Activated T-cell treated with anti-CD3 and anti-CD28 coated beads, Interleukin-2, amount 50 U/mL, for 4 hours (primary cell): Measurements from ENCODE around the gene C1orf105. TPM values are rescaled to one million over a fixed set of nuclear protein-coding genes. Genes with fewer than 3 reads are reported as not detected.
A peak's percentile ranks its signal among the peaks of the same experiment; 100 is the strongest.
"Not testable (repeated sequence)": the region's sequence is repeated elsewhere in the genome, so short reads cannot be mapped to it uniquely, and the experiment has no call there.

ENCODE experiments used
- ATAC-seq, 2 donors: fragments of 200-7000 bp; cut with Tn5 transposase; one replicate each; pipeline ENCODE4 v1.10.0; 2021
- DNase-seq: peaks from one replicate; pipeline ENCODE4 v3.0.0-alpha.2; 2020
- H3K27me3 Mint-ChIP-seq: one replicate; pipeline ENCODE4 v1.8.0; 2021; ENCODE audit warnings: low read depth, mixed read lengths
- H3K36me3 Mint-ChIP-seq: one replicate; pipeline ENCODE4 v1.8.0; 2022; ENCODE audit warnings: mixed read lengths; ENCODE audit not compliant: insufficient read depth
- H3K4me1 Mint-ChIP-seq: one replicate; pipeline ENCODE4 v1.8.0; 2021; ENCODE audit warnings: low read depth, mixed read lengths
- H3K4me3 Mint-ChIP-seq: one replicate; pipeline ENCODE4 v1.8.0; 2021; ENCODE audit warnings: mild to moderate bottlenecking, moderate library complexity, mixed read lengths
- H3K9me3 Mint-ChIP-seq: one replicate; pipeline ENCODE4 v1.8.0; 2021; ENCODE audit warnings: mixed read lengths
- total RNA-seq, 3 donors: library from RNA; stranded (reverse); gene quantifications; one replicate each; pipeline ENCODE4 v1.2.1, GENCODE V29; 2021

Gene C1orf105
- total RNA-seq, 3 donors from 2014 or later, result not detected

- no peaks in the 10 kb centered on the region for H3K36me3 Mint-ChIP-seq
- H3K9me3 Mint-ChIP-seq, result no peaks in the 10 kb centered on the region
- DNase-seq, result peak; percentile 29
- ATAC-seq, result peak in 1 of 2 donors; percentile 41
- peaks cover 44% of the 10 kb centered on the region for H3K4me1 Mint-ChIP-seq
- no peaks in the 10 kb centered on the region for H3K27me3 Mint-ChIP-seq
- no peak overlapping the region for H3K4me3 Mint-ChIP-seq
Observed at GRCh38 chr1:172429331-172430127, 9.0 kb downstream of the C1orf105 start.

- peaks cover 45% of the 10 kb centered on the region for H3K4me1 Mint-ChIP-seq
- no peaks in the 10 kb centered on the region for H3K27me3 Mint-ChIP-seq
- H3K36me3 Mint-ChIP-seq, result no peaks in the 10 kb centered on the region
- H3K4me3 Mint-ChIP-seq, result no peak overlapping the region
- DNase-seq (no peak), ATAC-seq (no peak)
- no peaks in the 10 kb centered on the region for H3K9me3 Mint-ChIP-seq
Observed at GRCh38 chr1:172430128-172430454, 9.6 kb downstream of the C1orf105 start.

- Mint-ChIP-seq H3K27me3 (no peaks in the 10 kb centered on the region), H3K36me3 (no peaks in the 10 kb centered on the region), H3K4me3 (no peak overlapping the region), H3K9me3 (no peaks in the 10 kb centered on the region), H3K4me1 (peaks cover 45% of the 10 kb centered on the region)
- DNase-seq (no peak), ATAC-seq (peak; percentile 47 to 61)
Observed at GRCh38 chr1:172431204-172431603, 10.7 kb downstream of the C1orf105 start.

- no peaks in the 10 kb centered on the region for H3K36me3 Mint-ChIP-seq
- H3K4me3 Mint-ChIP-seq, result no peak overlapping the region
- H3K4me1 Mint-ChIP-seq, result peaks cover 45% of the 10 kb centered on the region
- no peaks in the 10 kb centered on the region for H3K27me3 Mint-ChIP-seq
- H3K9me3 Mint-ChIP-seq, result no peaks in the 10 kb centered on the region
- DNase-seq (no peak), ATAC-seq (peak; percentile 7 to 24)
Observed at GRCh38 chr1:172431721-172432192, 11.3 kb downstream of the C1orf105 start.

- not testable (repeated sequence) for ATAC-seq, H3K4me3 Mint-ChIP-seq, H3K9me3 Mint-ChIP-seq, H3K27me3 Mint-ChIP-seq, DNase-seq
- Mint-ChIP-seq H3K4me1 (peaks cover 40% of the 10 kb centered on the region), H3K36me3 (peaks cover 22% of the 10 kb centered on the region)
Observed at GRCh38 chr1:172437183-172437582, 16.7 kb downstream of the C1orf105 start.

GRCh38 chr1:172442404-172442803, 21.9 kb downstream of the C1orf105 start:
- Mint-ChIP-seq H3K4me1 (peaks cover 37% of the 10 kb centered on the region), H3K36me3 (peaks cover 27% of the 10 kb centered on the region), H3K4me3 (peak overlapping the region; percentile 94), H3K27me3 (no peaks in the 10 kb centered on the region), H3K9me3 (no peaks in the 10 kb centered on the region)
- ATAC-seq, result no peak
- no peak for DNase-seq

GRCh38 chr1:172442843-172443565, 22.5 kb downstream of the C1orf105 start:
- peaks cover 26% of the 10 kb centered on the region for H3K36me3 Mint-ChIP-seq
- peak overlapping the region; percentile 94 for H3K4me3 Mint-ChIP-seq
- peaks cover 37% of the 10 kb centered on the region for H3K4me1 Mint-ChIP-seq
- DNase-seq (no peak), ATAC-seq (no peak)
- H3K9me3 Mint-ChIP-seq, result no peaks in the 10 kb centered on the region
- no peaks in the 10 kb centered on the region for H3K27me3 Mint-ChIP-seq

- ATAC-seq (peak; percentile 99 to 100), DNase-seq (peak; percentile 90)
- H3K4me1 Mint-ChIP-seq, result peaks cover 37% of the 10 kb centered on the region
- peak within 1 kb of the TSS; percentile 94 for H3K4me3 Mint-ChIP-seq
- no peaks in the 10 kb centered on the region for H3K27me3 Mint-ChIP-seq
- no peaks in the 10 kb centered on the region for H3K9me3 Mint-ChIP-seq
- H3K36me3 Mint-ChIP-seq, result peaks cover 23% of the 10 kb centered on the region
Observed at GRCh38 chr1:172443666-172444453, 23.4 kb downstream of the C1orf105 start, which contains the start of gene PIGC. TSS of gene PIGC (minus strand) at chr1:172444069. CDS start at chr1:172442622, 1,447 bp downstream.

- H3K36me3 Mint-ChIP-seq, result peaks cover 11% of the 10 kb centered on the region
- no peak overlapping the region for H3K4me3 Mint-ChIP-seq
- ATAC-seq (no peak), DNase-seq (no peak)
- H3K4me1 Mint-ChIP-seq, result peaks cover 43% of the 10 kb centered on the region
- no peaks in the 10 kb centered on the region for H3K27me3 Mint-ChIP-seq
- H3K9me3 Mint-ChIP-seq, result no peaks in the 10 kb centered on the region
Observed at GRCh38 chr1:172446547-172446946, 26.1 kb downstream of the C1orf105 start.

- Mint-ChIP-seq H3K36me3 (peaks cover under 1% of the 10 kb centered on the region), H3K9me3 (no peaks in the 10 kb centered on the region), H3K4me1 (peaks cover 32% of the 10 kb centered on the region), H3K4me3 (no peak overlapping the region), H3K27me3 (no peaks in the 10 kb centered on the region)
- ATAC-seq (no peak), DNase-seq (no peak)
Observed at GRCh38 chr1:172447641-172448040, 27.2 kb downstream of the C1orf105 start.

- ATAC-seq (peak in 1 of 2 donors; percentile 24), DNase-seq (no peak)
- H3K36me3 Mint-ChIP-seq, result no peaks in the 10 kb centered on the region
- peaks cover 24% of the 10 kb centered on the region for H3K4me1 Mint-ChIP-seq
- H3K27me3 Mint-ChIP-seq, result no peaks in the 10 kb centered on the region
- H3K9me3 Mint-ChIP-seq, result no peaks in the 10 kb centered on the region
- no peak overlapping the region for H3K4me3 Mint-ChIP-seq
Observed at GRCh38 chr1:172448995-172449584, 28.6 kb downstream of the C1orf105 start.

- ATAC-seq, result peak; percentile 72 to 74
- peaks cover 20% of the 10 kb centered on the region for H3K4me1 Mint-ChIP-seq
- no peak overlapping the region for H3K4me3 Mint-ChIP-seq
- H3K9me3 Mint-ChIP-seq, result no peaks in the 10 kb centered on the region
- no peaks in the 10 kb centered on the region for H3K27me3 Mint-ChIP-seq
- DNase-seq, result no peak
- no peaks in the 10 kb centered on the region for H3K36me3 Mint-ChIP-seq
Observed at GRCh38 chr1:172449585-172450523, 29.4 kb downstream of the C1orf105 start.

GRCh38 chr1:172450524-172450885, 30.0 kb downstream of the C1orf105 start:
- Mint-ChIP-seq H3K36me3 (no peaks in the 10 kb centered on the region), H3K27me3 (no peaks in the 10 kb centered on the region), H3K9me3 (no peaks in the 10 kb centered on the region), H3K4me3 (no peak overlapping the region), H3K4me1 (peaks cover 20% of the 10 kb centered on the region)
- ATAC-seq, result no peak
- no peak for DNase-seq
